Subcutaneous abdominal adipose tissue (tissue), 5 donors: Measurements from ENCODE around the gene PSMG3.

Experiments
- H3K27ac ChIP-seq: one replicate; pipeline ENCODE4 v1.7.0; 2013; ENCODE audit warnings: low read depth, mild to moderate bottlenecking, inconsistent platforms, low read length, moderate library complexity
- H3K27me3 ChIP-seq, 5 donors: one replicate each; pipeline ENCODE4 v1.7.0; 2013; ENCODE audit warnings: low read length in 5 of 5, inconsistent platforms in 1 of 5; ENCODE audit not compliant: control insufficient read depth in 5 of 5, insufficient read depth in 4 of 5
- H3K36me3 ChIP-seq, 5 donors: one replicate each; pipeline ENCODE4 v1.7.0; 2013; ENCODE audit warnings: low read length in 5 of 5; ENCODE audit not compliant: control insufficient read depth in 5 of 5, insufficient read depth in 5 of 5
- H3K4me1 ChIP-seq, 5 donors: one replicate each; pipeline ENCODE4 v1.7.0; 2013; ENCODE audit warnings: low read length in 5 of 5, mild to moderate bottlenecking in 3 of 5, moderate library complexity in 1 of 5; ENCODE audit not compliant: control insufficient read depth in 5 of 5, insufficient read depth in 5 of 5
- H3K4me3 ChIP-seq, 5 donors: one replicate each; pipeline ENCODE4 v1.7.0; 2013; ENCODE audit warnings: low read length in 5 of 5, low read depth in 1 of 5
- H3K9ac ChIP-seq, 5 donors: one replicate each; pipeline ENCODE4 v1.7.0; 2013; ENCODE audit warnings: low read length in 5 of 5, mild to moderate bottlenecking in 4 of 5, moderate library complexity in 3 of 5
- H3K9me3 ChIP-seq, 5 donors: one replicate each; pipeline ENCODE4 v1.7.0; 2013; ENCODE audit warnings: low read length in 5 of 5; ENCODE audit not compliant: control insufficient read depth in 5 of 5
- donor health status: healthy.
- donor health status: healthy.
- donor health status: healthy.
- donor health status: healthy.
- donor health status: healthy.

The PSMG3 gene

DNA sequence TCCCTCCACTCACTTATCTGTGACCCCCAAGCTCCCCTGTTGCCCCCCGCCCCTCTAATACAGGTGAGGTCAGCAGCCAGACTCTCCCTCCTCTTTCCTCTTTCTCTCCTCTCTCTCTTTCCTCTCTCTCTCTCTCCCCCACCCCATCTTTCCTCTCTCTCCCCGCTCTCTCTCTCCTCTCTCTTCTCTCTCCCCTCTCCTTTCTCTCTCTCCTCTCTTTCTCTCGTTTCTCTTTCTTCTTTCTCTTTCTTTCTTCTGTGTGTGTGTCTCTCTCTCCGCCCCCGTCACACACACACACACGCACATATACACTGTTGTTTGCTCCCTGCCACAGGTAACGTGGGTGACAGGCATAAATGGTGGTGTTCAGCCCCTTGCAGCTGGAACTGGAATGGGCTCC lies 37.2 kb upstream of the PSMG3 start:
- Histone ChIP-seq H3K4me3 (no peak overlapping the region), H3K4me1 (no peaks in the 10 kb centered on the region), H3K36me3 (no peaks in the 10 kb centered on the region), H3K9me3 (no peaks in the 10 kb centered on the region), H3K27me3 (peaks cover 11 to 44% (median 33%) of the 10 kb centered on the region in 5 donors), H3K27ac (no peak overlapping the region), H3K9ac (no peak overlapping the region)

DNA sequence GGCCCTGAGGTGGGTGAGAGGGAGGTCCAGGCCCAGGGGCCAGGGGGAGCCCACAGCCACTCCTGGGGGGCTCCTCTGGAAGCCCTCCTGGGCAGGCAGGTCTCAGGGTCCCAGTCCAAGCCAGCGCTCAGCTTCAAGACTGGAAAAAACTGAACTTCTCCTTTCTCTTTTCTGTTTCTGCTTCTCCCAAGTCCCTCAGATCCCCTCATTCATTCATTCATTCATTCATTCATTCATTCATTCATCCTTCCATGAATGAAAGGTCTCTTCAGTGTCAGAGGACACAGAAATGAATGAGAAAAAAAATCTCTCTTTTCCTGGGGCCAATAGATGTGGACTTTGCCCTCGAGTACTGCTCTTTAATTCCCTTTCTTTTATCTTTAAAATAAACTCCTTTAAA lies 34.6 kb upstream of the PSMG3 start:
- no peak overlapping the region for H3K9ac ChIP-seq
- H3K4me1 ChIP-seq: no peaks in the 10 kb centered on the region
- H3K9me3 ChIP-seq: no peaks in the 10 kb centered on the region
- no peaks in the 10 kb centered on the region for H3K36me3 ChIP-seq
- no peak overlapping the region for H3K27ac ChIP-seq
- peaks cover 16 to 46% (median 31%) of the 10 kb centered on the region in 5 donors for H3K27me3 ChIP-seq
- H3K4me3 ChIP-seq: no peak overlapping the region

DNA sequence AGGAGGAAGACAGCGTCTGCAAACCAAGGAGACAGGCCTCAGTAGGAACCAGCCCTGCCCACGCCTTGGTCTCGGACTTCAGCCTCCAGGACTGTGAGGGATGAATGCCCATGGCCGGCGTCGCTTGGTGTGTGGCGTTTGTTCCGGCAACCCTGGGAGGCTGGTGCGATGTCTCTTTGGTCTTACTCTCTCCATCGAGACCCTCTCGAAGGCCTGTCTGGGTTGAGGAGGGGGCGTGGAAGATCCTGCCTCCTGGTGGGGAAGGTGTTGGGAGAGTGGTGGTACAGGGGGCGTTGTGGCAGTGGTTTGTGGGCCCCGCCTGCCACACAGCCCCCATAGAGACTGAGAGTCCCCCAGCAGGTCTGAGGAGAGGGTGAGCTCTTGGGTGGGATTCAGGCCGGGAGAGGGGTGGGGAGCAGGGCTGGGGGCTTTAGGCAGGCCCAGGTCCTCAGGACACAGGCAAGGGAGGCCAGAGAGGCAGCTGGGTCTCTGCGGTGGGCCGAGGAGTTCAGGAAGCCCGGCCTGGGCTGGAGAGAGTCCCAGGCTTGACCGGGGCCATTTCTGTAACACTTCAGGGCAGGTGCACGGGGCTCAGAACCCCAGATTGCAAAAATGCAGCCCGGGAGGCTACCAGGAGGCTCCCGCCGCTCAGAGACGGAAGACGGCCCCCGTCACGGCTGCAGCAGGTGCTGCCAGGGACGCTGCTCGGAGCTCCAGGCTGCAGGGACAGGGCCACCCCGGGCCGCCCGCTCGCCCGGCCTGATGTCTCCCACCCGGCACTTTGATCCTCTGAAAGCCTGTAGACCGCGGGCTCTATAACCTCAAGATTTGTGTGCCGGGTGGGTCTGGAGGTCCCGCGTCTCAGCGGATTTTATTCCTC lies 33.8 kb upstream of the PSMG3 start:
- H3K4me3 ChIP-seq: no peak overlapping the region
- H3K4me1 ChIP-seq: no peaks in the 10 kb centered on the region
- no peak overlapping the region for H3K9ac ChIP-seq
- no peaks in the 10 kb centered on the region for H3K9me3 ChIP-seq
- no peaks in the 10 kb centered on the region for H3K36me3 ChIP-seq
- H3K27ac ChIP-seq: no peak overlapping the region
- H3K27me3 ChIP-seq: peaks cover 16 to 40% (median 24%) of the 10 kb centered on the region in 5 donors

DNA sequence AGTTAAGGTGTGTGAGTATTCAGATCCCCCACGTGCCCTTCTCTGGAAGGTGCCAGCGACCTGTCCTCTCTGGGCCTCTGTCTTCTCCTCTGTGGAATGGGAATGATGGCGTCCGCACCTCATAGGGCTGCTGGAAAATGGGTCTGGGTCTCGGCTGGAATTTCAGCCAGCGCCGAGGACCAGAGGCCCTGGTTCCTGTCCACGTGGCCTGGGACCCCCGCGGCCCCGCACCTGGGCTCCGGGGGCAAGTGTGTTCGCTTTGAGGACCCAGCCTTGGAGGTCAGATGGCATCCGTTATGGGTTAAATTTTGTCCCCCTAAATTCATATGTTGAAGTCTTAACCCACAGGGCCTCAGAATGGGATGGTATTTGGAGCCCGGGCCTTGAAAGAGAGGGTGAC lies 32.6 kb upstream of the PSMG3 start:
- H3K9me3 ChIP-seq: no peaks in the 10 kb centered on the region
- no peak overlapping the region for H3K4me3 ChIP-seq
- H3K9ac ChIP-seq: no peak overlapping the region
- peaks cover 15 to 35% (median 21%) of the 10 kb centered on the region in 5 donors for H3K27me3 ChIP-seq
- no peak overlapping the region for H3K27ac ChIP-seq
- no peaks in the 10 kb centered on the region for H3K4me1 ChIP-seq
- no peaks in the 10 kb centered on the region for H3K36me3 ChIP-seq

DNA sequence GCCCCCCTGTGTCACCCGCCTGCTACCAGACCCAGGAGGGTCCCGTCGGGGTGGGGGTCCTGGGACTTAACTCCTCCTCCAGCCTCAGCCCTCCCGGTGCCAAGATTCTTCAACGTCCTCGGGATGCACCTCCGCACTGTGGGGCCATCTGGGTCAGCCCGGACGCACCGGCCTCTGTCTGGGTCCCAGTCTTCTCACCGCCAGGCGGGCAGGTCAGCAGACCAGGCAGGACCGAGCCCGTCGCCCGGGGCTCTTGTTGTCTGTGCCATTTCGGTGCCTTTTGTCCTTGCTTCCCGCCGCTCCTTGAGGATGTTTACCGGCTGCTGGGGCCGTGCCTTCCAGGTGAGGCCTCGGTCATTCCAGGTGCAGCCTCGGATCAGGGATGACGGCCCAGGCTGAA lies 32.1 kb upstream of the PSMG3 start:
- Histone ChIP-seq H3K36me3 (no peaks in the 10 kb centered on the region), H3K4me1 (no peaks in the 10 kb centered on the region), H3K27me3 (peaks cover 17 to 35% (median 25%) of the 10 kb centered on the region in 5 donors), H3K4me3 (no peak overlapping the region), H3K27ac (no peak overlapping the region), H3K9ac (no peak overlapping the region), H3K9me3 (no peaks in the 10 kb centered on the region)

DNA sequence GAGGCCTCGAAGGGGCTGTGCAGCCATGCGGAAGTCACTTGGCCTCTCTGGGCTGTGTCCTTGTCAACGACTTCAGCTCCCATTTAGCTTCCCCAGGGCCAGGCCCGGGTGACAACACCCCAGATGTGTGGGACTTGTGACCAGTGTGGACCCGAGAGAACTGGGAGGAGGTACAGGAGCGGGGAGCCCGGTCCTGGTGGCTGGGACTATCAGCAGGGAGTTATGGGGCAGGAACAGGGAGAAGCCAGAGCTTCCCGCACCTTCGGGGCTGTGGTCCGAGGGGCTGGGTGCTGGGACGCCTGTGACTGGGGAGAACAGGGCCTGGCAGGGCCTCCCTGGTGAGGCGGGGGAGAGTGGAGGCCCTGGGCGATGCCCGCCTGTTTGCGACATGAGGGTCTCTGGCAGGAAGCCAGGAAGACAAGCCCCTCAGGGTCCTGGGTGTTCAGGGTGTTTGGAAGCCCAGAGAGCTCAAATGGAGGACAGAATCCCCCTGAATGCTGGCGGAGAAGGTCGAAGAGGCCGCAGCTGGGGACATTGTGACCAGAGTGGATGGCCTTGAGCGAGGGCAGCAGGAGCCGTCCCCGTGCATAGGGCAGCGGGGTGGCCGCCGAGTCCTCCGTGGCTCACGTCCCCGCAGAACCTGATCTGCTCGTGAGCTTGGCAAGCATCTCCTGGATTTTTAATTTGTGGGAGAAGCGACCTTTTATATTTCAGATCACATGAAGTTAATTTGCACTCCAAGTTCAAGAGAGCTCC lies 30.0 kb upstream of the PSMG3 start:
- no peaks in the 10 kb centered on the region for H3K36me3 ChIP-seq
- no peak overlapping the region for H3K27ac ChIP-seq
- H3K4me1 ChIP-seq: no peaks in the 10 kb centered on the region
- H3K9ac ChIP-seq: no peak overlapping the region
- no peak overlapping the region for H3K4me3 ChIP-seq
- H3K9me3 ChIP-seq: no peaks in the 10 kb centered on the region
- peaks cover 22 to 50% (median 39%) of the 10 kb centered on the region in 5 donors for H3K27me3 ChIP-seq

DNA sequence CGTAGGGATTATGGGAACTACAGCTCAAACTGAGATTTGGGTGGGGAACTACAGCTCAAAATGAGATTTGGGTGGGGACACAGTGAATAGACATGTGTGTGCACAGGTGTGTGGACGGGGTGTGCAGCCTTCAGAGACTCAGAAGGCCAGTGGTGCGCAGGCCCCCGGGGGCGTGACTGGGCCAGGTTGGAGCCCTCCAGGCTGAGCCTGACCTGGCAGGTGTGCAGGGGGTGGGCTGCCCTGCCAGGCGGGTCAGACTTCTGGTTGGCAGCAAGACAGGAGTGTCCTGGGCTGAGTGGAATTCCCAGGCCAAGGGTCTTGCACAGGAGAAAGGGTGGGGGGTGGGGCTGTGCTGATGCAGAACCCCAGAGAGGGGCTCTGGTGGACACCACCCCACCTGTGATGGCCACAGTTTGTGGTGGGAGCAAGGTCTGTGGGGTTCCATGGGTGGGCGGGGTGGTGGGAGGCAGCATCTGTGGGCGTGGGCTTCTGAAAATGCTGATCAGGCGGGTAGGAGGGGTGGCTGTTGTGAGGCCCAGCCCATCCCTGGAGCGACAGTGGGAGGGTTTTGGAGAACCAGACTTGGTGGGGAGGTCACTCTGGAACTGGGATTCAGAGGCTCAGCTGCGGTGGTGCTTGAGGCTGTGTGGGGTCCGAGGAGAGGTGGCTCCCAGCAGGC lies 29.3 kb upstream of the PSMG3 start:
- Histone ChIP-seq H3K4me1 (no peaks in the 10 kb centered on the region), H3K4me3 (no peak overlapping the region), H3K27me3 (peaks cover 20 to 49% (median 40%) of the 10 kb centered on the region in 5 donors), H3K36me3 (no peaks in the 10 kb centered on the region), H3K27ac (no peak overlapping the region), H3K9ac (no peak overlapping the region), H3K9me3 (no peaks in the 10 kb centered on the region)

DNA sequence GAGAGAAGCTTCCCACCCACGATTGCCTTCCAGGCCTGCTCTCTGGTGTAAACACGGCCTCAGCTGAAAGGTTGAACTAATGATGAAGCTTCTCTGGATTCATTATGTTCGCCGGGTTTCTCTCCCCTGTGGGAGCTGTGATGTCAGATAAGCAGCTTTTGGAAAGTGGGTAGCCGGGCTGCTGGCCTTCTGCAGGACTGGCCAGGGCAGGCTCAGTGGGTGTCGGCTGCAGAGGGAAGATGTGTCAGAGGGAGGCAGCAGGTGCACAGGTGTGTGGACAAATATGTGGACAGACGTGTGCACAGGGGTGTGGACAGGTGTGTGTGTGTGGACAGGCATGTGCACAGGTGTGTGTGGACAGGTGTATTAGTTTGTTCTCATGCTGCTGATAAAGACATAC lies 28.5 kb upstream of the PSMG3 start:
- Histone ChIP-seq H3K4me3 (no peak overlapping the region), H3K9me3 (no peaks in the 10 kb centered on the region), H3K9ac (no peak overlapping the region), H3K27ac (no peak overlapping the region), H3K36me3 (no peaks in the 10 kb centered on the region), H3K4me1 (no peaks in the 10 kb centered on the region), H3K27me3 (peaks cover 22 to 51% (median 39%) of the 10 kb centered on the region in 5 donors)

DNA sequence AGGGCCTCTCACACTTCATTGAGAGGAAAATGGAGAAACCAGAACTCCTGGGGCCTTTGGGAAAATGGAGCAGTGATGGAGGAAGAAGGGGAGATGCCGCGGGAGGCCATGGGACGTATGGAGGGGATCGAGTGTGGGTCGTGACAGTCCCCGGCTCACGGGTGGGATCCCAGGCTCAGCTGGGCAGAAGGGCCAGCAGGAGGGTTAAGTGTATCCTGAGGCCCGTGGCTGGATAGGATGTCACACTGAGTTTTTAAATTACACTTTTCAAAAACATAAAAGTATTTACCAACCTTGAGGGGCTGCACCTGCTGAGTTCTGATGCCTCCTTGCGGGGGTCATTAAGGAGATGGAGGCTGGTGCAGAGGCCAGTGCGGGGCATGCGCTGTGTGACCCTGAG lies 28.0 kb upstream of the PSMG3 start:
- Histone ChIP-seq H3K27ac (no peak overlapping the region), H3K9ac (no peak overlapping the region), H3K27me3 (peaks cover 27 to 52% (median 41%) of the 10 kb centered on the region in 5 donors), H3K9me3 (no peaks in the 10 kb centered on the region), H3K4me3 (no peak overlapping the region), H3K36me3 (no peaks in the 10 kb centered on the region), H3K4me1 (no peaks in the 10 kb centered on the region)
